Measurements from ENCODE around the gene ZNF774.
"Not testable (repeated sequence)": the region's sequence is repeated elsewhere in the genome, so short reads cannot be mapped to it uniquely, and the experiment has no call there.

The ZNF774 gene

GRCh38 chr15:90405055-90405607 is 53.0 kb downstream of the ZNF774 start:
- no peak overlapping the region for H3K4me3 ChIP-seq (replicated peaks; ENCODE audit: low read depth, low read length)
- DNase-seq (ENCODE audit: low read depth) = no peak
- no peak for TF ChIP-seq CTCF (IDR thresholded peaks at IDR 0.05; ENCODE audit: low read length, missing control alignments)

- H3K4me3 ChIP-seq (replicated peaks; ENCODE audit: low read depth, low read length) = no peak overlapping the region
- DNase-seq (ENCODE audit: low read depth) = no peak
- no peak for TF ChIP-seq CTCF (IDR thresholded peaks at IDR 0.05; ENCODE audit: low read length, missing control alignments)
Measured at GRCh38 chr15:90407336-90407735, 55.3 kb downstream of the ZNF774 start.

GRCh38 chr15:90407871-90408317 is 55.8 kb downstream of the ZNF774 start:
- peak; percentile 74 for DNase-seq (ENCODE audit: low read depth)
- no peak for TF ChIP-seq CTCF (IDR thresholded peaks at IDR 0.05; ENCODE audit: low read length, missing control alignments)
- H3K4me3 ChIP-seq (replicated peaks; ENCODE audit: low read depth, low read length) = no peak overlapping the region

- no peak overlapping the region for H3K4me3 ChIP-seq (replicated peaks; ENCODE audit: low read depth, low read length)
- no peak for TF ChIP-seq CTCF (IDR thresholded peaks at IDR 0.05; ENCODE audit: low read length, missing control alignments)
- DNase-seq (ENCODE audit: low read depth) = no peak
Measured at GRCh38 chr15:90408657-90409056, 56.6 kb downstream of the ZNF774 start.

- not testable (repeated sequence) for H3K4me3 ChIP-seq (replicated peaks; ENCODE audit: low read depth, low read length); DNase-seq (ENCODE audit: low read depth)
Measured at GRCh38 chr15:90409587-90409986, 57.5 kb downstream of the ZNF774 start.

- not testable (repeated sequence) for DNase-seq (ENCODE audit: low read depth); H3K4me3 ChIP-seq (replicated peaks; ENCODE audit: low read depth, low read length)
Measured at GRCh38 chr15:90410316-90410715, 58.2 kb downstream of the ZNF774 start.

GRCh38 chr15:90411176-90411575 is 59.1 kb downstream of the ZNF774 start:
- no peak overlapping the region for H3K4me3 ChIP-seq (replicated peaks; ENCODE audit: low read depth, low read length)
- TF ChIP-seq CTCF (IDR thresholded peaks at IDR 0.05; ENCODE audit: low read length, missing control alignments) = no peak
- DNase-seq (ENCODE audit: low read depth) = no peak
